Neutrophil (primary cell): ENCODE measurements around the gene IGSF9B.

Experiments used
- H3K27ac ChIP-seq: fragments of 200-600 bp; sonication (generic); 2 replicates; pipeline ENCODE4 v1.5.1; 2016; ENCODE audit warnings: mild to moderate bottlenecking, moderate library complexity
- H3K27me3 ChIP-seq: fragments of 200-600 bp; sonication (generic); 2 replicates; pipeline ENCODE4 v1.6.0; 2016; ENCODE audit warnings: mild to moderate bottlenecking
- H3K36me3 ChIP-seq: fragments of 200-600 bp; sonication (generic); 2 replicates; pipeline ENCODE4 v1.5.1; 2017
- H3K4me1 ChIP-seq, 2 experiments: fragments of 200-600 bp in 1 of 2; sonication (generic) in 1 of 2; 1 replicate in 1 of 2; 2 replicates in 1 of 2; pipeline versions ENCODE4 v1.5.1 to v1.6.1; 2013 to 2016; ENCODE audit warnings: low read depth in 1 of 2, low read length in 1 of 2, mild to moderate bottlenecking in 1 of 2, moderate library complexity in 1 of 2; ENCODE audit not compliant: control insufficient read depth in 1 of 2, insufficient read depth in 1 of 2
- H3K4me3 ChIP-seq, 2 experiments: fragments of 200-600 bp in 1 of 2; sonication (generic) in 1 of 2; 1 replicate in 1 of 2; 2 replicates in 1 of 2; pipeline ENCODE4 v1.5.1; 2013 to 2016; ENCODE audit warnings: low read depth in 1 of 2, low read length in 1 of 2, mild to moderate bottlenecking in 1 of 2, moderate library complexity in 1 of 2
- H3K9me3 ChIP-seq: fragments of 200-600 bp; sonication (generic); 2 replicates; pipeline ENCODE4 v1.5.1; 2016
- TF ChIP-seq, protein P1 (sequence below): fragments of 200-600 bp; sonication (generic); IDR thresholded peaks from 2 replicates; pipeline ENCODE4 v1.5.1; 2016; ENCODE audit warnings: antibody characterized with exemption

IGSF9B gene

DNA sequence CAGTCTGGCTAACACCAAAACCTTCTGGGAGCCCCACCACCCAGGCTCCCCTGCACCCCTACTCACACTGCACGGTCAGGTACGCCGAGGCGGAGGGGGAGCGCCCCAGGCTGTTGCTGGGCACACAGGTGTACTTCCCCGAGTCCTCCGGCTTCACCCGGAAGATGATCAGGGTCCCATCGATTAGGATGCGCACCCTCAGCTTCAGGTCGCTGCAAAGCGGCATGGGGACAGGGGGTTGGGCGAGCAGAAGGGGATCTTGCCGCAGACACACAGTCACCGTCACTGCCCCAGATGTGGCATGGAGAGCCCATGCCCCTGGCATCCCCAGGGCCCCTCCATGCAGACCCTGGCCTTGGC is 21.2 kb downstream of the IGSF9B start:
- TF ChIP-seq, protein P1, sequence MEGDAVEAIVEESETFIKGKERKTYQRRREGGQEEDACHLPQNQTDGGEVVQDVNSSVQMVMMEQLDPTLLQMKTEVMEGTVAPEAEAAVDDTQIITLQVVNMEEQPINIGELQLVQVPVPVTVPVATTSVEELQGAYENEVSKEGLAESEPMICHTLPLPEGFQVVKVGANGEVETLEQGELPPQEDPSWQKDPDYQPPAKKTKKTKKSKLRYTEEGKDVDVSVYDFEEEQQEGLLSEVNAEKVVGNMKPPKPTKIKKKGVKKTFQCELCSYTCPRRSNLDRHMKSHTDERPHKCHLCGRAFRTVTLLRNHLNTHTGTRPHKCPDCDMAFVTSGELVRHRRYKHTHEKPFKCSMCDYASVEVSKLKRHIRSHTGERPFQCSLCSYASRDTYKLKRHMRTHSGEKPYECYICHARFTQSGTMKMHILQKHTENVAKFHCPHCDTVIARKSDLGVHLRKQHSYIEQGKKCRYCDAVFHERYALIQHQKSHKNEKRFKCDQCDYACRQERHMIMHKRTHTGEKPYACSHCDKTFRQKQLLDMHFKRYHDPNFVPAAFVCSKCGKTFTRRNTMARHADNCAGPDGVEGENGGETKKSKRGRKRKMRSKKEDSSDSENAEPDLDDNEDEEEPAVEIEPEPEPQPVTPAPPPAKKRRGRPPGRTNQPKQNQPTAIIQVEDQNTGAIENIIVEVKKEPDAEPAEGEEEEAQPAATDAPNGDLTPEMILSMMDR: no peak
- Histone ChIP-seq H3K9me3 (no peaks in the 10 kb centered on the region), H3K27ac (no peak overlapping the region), H3K36me3 (no peaks in the 10 kb centered on the region), H3K4me1 (no peaks in the 10 kb centered on the region), H3K27me3 (no peaks in the 10 kb centered on the region), H3K4me3 (no peak overlapping the region)

DNA sequence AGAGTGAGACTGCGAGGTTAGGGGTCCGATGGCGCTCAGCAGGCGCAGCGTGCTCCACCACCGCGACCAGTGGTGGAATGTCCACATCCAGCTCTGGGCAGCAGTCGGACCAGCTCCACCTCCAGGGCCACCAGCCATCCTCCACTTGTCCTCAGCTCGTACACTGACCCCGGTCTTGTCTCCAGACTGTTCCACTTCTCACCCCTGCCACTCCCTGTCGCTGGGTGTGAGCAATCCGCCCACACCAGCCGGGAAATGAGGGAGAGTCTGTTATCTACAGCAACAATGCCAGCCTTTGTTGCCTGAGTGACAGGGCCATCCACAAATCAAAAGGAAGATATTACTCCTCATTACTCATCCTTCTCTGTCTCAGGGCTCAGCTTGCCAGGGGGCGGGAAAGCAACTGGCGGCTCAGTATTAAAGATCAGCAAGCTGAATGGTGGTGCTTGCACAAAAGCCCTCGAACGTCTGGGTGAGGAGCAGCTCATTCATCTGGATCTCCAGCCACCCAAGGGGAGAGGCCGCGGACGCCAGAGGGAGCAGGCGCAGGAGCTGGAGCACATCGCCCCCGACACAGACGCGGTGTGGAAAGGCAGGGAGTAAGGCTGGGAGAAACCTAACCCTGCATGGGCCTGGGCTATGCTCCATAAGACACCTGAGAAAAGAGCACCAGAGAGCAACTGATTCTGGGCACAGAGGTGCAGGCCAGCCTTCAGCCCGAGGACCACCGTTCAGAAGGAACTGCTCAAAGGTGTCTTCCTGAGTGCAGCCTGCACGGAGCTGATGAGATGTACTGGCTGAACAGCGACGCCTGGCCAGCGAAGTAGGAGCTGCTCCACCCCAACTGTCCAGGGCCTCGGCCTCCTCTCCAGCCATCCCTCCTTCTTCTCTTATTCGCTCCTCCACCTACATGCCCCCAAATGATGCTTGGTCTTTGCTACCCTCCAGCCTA is 21.9 kb downstream of the IGSF9B start:
- Histone ChIP-seq H3K4me1 (no peaks in the 10 kb centered on the region), H3K4me3 (no peak overlapping the region), H3K36me3 (no peaks in the 10 kb centered on the region), H3K27me3 (no peaks in the 10 kb centered on the region), H3K27ac (no peak overlapping the region), H3K9me3 (no peaks in the 10 kb centered on the region)
- TF ChIP-seq, protein P1: no peak

DNA sequence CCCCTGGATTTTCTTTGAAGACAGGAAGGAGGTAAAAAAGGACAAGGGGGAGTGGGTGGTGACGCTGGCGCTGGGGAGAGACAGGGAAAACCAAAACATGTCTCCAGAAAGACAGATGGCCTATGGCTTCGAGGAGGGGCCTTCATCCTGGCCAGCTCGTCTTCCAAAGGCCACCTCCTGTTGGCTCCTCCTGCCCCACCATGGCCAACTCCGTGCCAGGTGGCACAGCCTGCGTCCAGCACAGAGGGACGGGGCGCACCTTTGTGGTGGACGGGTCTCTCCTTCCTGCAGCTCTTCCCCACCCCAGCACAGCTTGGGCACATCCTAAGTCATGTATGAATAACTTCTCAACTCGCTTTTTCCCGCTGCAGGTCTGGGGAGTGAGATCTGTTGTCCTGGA is 22.7 kb downstream of the IGSF9B start:
- no peaks in the 10 kb centered on the region for H3K4me1 ChIP-seq
- H3K36me3 ChIP-seq: no peaks in the 10 kb centered on the region
- H3K9me3 ChIP-seq: no peaks in the 10 kb centered on the region
- H3K27me3 ChIP-seq: no peaks in the 10 kb centered on the region
- TF ChIP-seq, protein P1: no peak
- H3K27ac ChIP-seq: no peak overlapping the region
- no peak overlapping the region for H3K4me3 ChIP-seq

DNA sequence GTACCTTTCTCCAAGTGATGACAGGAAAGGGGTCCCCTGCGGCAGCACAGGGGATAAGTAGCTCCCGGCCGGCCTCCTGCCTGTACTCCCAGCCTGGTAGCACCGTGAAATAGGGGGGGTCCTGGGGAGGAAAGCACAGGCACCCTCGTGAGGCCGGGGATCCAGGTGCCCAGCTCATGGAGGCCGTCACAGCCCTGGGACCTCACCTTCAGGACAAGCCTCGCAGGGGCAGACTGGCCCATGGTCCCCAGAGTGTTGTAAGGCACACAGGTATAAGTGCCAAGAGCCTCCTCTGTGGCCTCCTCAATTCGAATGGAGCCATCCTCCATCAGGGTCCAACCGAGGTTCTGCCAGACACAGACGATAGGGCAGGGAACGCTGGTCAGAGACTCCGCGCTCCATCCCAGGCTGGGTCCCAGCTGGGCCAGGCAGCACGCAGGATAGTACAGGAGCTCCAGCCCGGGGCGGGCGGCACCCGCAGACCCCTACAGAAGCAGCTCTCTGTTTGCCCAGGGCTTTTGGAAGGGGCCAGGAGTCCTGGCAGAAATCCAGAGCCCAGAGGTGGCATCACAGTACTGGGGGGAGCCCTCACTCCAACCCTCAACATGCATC is 25.2 kb downstream of the IGSF9B start:
- TF ChIP-seq, protein P1: no peak

DNA sequence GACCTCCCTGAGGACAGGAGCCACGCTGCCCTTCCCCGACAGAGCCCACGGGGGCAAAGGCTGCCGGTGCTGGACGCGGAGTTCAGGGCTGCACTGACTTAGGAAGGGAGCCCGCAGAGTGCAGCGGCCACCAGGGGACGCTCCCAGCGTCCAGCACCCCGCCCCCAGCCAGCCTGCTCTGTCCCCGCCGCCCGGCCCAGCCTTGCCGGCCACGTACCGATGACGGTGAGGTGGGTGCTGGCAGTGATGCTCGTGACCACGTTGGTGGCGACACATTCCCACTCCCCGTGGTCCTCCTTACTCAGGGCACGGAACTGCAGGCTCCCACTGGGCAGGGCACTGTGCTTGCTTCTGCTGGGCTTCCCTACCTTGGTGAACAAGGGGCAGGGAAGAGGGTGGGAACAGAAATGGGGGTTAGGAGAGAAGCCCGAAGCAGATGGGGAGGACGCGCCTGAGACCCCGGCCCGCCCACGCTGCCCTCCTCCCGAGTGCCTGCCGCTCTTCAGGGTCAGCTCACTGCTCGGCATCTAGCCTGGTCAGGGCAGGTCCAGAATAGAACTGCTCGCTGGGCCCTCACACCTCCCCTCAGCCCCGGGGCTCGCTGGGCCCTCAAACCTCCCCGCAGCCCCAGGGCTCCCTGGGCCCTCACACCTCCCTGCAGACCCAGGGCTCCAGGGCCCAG is 25.9 kb downstream of the IGSF9B start:
- TF ChIP-seq, protein P1: no peak
- H3K36me3 ChIP-seq: no peaks in the 10 kb centered on the region
- peaks cover 14% of the 10 kb centered on the region for H3K27me3 ChIP-seq
- H3K4me1 ChIP-seq: no peaks in the 10 kb centered on the region
- no peak overlapping the region for H3K4me3 ChIP-seq
- no peaks in the 10 kb centered on the region for H3K9me3 ChIP-seq
- H3K27ac ChIP-seq: no peak overlapping the region

More for the DNA sequence above, 25.2 kb downstream of the IGSF9B start:
- Histone ChIP-seq H3K4me1 (no peaks in the 10 kb centered on the region), H3K36me3 (no peaks in the 10 kb centered on the region), H3K4me3 (no peak overlapping the region), H3K27me3 (peaks cover 14% of the 10 kb centered on the region), H3K9me3 (no peaks in the 10 kb centered on the region), H3K27ac (no peak overlapping the region)
